A673 (cell line): Measurements from ENCODE around the gene YIF1A. TPM values are rescaled to one million over a fixed set of nuclear protein-coding genes. Genes with fewer than 3 reads are reported as not detected.

Experiments used
- BruUV-seq: library from RNA; stranded (reverse); fragments of 400-500 nt; replicated peaks from 2 replicates; lab custom pipeline; 2021; lab: Mats Ljungman, UMichigan
- CTCF ChIA-PET: fragments of 300-600 bp; sonication (Branson Sonifier 250); formaldehyde crosslinking; loops from one replicate; lab custom pipeline; 2022; ENCODE audit warnings: antibody characterized with exemption; lab: Charles Lee
- POLR2A ChIA-PET: fragments of 300-600 bp; sonication (Branson Sonifier 250); formaldehyde crosslinking; loops from one replicate; lab custom pipeline; 2022; ENCODE audit warnings: antibody characterized with exemption; ENCODE audit not compliant: low non-redundant PET; lab: Charles Lee
- DNase-seq: peaks from one replicate; pipeline ENCODE4 v3.0.0-alpha.2; 2015; ENCODE audit warnings: low spot score
- H3K27ac ChIP-seq: fragments of 200-600 bp; sonication (generic); 2 replicates; pipeline ENCODE4 v1.5.1; 2016; ENCODE audit warnings: mixed run types, low read depth, mild to moderate bottlenecking, mixed read lengths, antibody characterized with exemption, low read length; ENCODE audit not compliant: poor library complexity, severe bottlenecking
- H3K27me3 ChIP-seq: fragments of 200-600 bp; sonication (generic); replicated peaks from 2 replicates; pipeline ENCODE4 v1.6.1; 2017; ENCODE audit warnings: mixed run types, low read depth, mild to moderate bottlenecking, mixed read lengths, antibody characterized with exemption, low read length; ENCODE audit not compliant: insufficient read depth, poor library complexity
- H3K36me3 ChIP-seq: fragments of 200-600 bp; sonication (generic); 2 replicates; pipeline ENCODE4 v1.6.1; 2016; ENCODE audit warnings: mixed run types, mild to moderate bottlenecking, mixed read lengths, antibody characterized with exemption, low read length; ENCODE audit not compliant: insufficient read depth, poor library complexity, severe bottlenecking
- H3K4me1 ChIP-seq: fragments of 200-600 bp; sonication (generic); 2 replicates; pipeline ENCODE4 v1.6.1; 2017; ENCODE audit warnings: mixed run types, mild to moderate bottlenecking, mixed read lengths, antibody characterized with exemption, low read length; ENCODE audit not compliant: insufficient read depth, poor library complexity, severe bottlenecking
- H3K4me3 ChIP-seq: fragments of 200-600 bp; sonication (generic); 2 replicates; pipeline ENCODE4 v1.5.1; 2016; ENCODE audit warnings: low read depth, mixed run types, mild to moderate bottlenecking, mixed read lengths, low read length; ENCODE audit not compliant: poor library complexity, severe bottlenecking
- H3K9me3 ChIP-seq: fragments of 200-600 bp; sonication (generic); 2 replicates; pipeline ENCODE4 v1.6.1; 2016; ENCODE audit warnings: mixed run types, low read depth, mild to moderate bottlenecking, mixed read lengths, antibody characterized with exemption, low read length; ENCODE audit not compliant: poor library complexity, severe bottlenecking
- CTCF ChIP-seq: fragments of 300-800, 200-600 bp; sonication (generic); conservative IDR thresholded peaks from 2 replicates; pipeline ENCODE4 v1.5.1; 2017; ENCODE audit warnings: low read depth, mild to moderate bottlenecking, antibody characterized with exemption, low read length, moderate library complexity, mixed read lengths
- EZH2 ChIP-seq: fragments of 200-600 bp; sonication (generic); IDR thresholded peaks from 2 replicates; pipeline ENCODE4 v1.6.1; 2017; ENCODE audit warnings: borderline replicate concordance, low read depth, mild to moderate bottlenecking, mixed read lengths, antibody characterized with exemption, low read length; ENCODE audit not compliant: poor library complexity, severe bottlenecking
- intact Hi-C: fragments of 100-400 bp; cut with micrococcal nuclease; formaldehyde crosslinking; loops from one replicate; pipeline ENCODE4 v1.10.0; 2022; ENCODE audit not compliant: unreplicated experiment
- total RNA-seq: library from RNA; stranded (reverse); gene quantifications from 2 replicates; pipeline ENCODE4 v1.2.3, GENCODE V29; 2021

YIF1A gene
- total RNA-seq, 1 experiment from 2014 or later: 125 TPM

- peak; percentile 94 for DNase-seq
- Histone ChIP-seq H3K27ac (peak overlapping the region; percentile 96), H3K4me1 (peaks cover 13% of the 10 kb centered on the region), H3K4me3 (peak overlapping the region; percentile 81), H3K36me3 (peaks cover 33% of the 10 kb centered on the region), H3K9me3 (no peaks in the 10 kb centered on the region), H3K27me3 (no peaks in the 10 kb centered on the region)
- POLR2A ChIA-PET: interaction anchor here (0.6 to 0.7 kb wide), 2 partner anchors 14 to 97 kb away, joined by 3 to 6 read pairs; no protein-coding TSS in a partner anchor
- TF ChIP-seq EZH2 (no peak), CTCF (peak; percentile 30; the same call in 1 of the 2 replicates)
- intact Hi-C loops: no loop called here
- BruUV-seq: no TSS peak
- CTCF ChIA-PET: interaction anchor here (0.6 to 1.3 kb wide), 3 partner anchors 9 to 749 kb away, joined by 3 to 5 read pairs (median 4); no protein-coding TSS in a partner anchor
Observed at GRCh38 chr11:66267379-66268243, 21.3 kb downstream of the YIF1A start.

- peak overlapping the region; percentile 96 for H3K27ac ChIP-seq
- H3K4me1 ChIP-seq: peaks cover 13% of the 10 kb centered on the region
- intact Hi-C loops: no loop called here
- peaks cover 33% of the 10 kb centered on the region for H3K36me3 ChIP-seq
- POLR2A ChIA-PET: no interaction called here
- H3K4me3 ChIP-seq: peak overlapping the region; percentile 81
- H3K9me3 ChIP-seq: no peaks in the 10 kb centered on the region
- DNase-seq: no peak
- no peaks in the 10 kb centered on the region for H3K27me3 ChIP-seq
- CTCF ChIA-PET: interaction anchor here (1.1 to 1.3 kb wide), 3 partner anchors 9 to 16 kb away, joined by 3 to 5 read pairs (median 4); no protein-coding TSS in a partner anchor
- TF ChIP-seq CTCF (no peak), EZH2 (no peak)
- no TSS peak for BruUV-seq
Observed at GRCh38 chr11:66267039-66267378, 21.9 kb downstream of the YIF1A start.

- peak overlapping the region; percentile 96 for H3K27ac ChIP-seq
- ChIA-PET POLR2A (no interaction called here), CTCF (interaction anchor here (1.2 to 1.3 kb wide), 2 partner anchors 8 to 16 kb away, joined by 3 to 4 read pairs; no protein-coding TSS in a partner anchor)
- H3K9me3 ChIP-seq: no peaks in the 10 kb centered on the region
- peaks cover 13% of the 10 kb centered on the region for H3K4me1 ChIP-seq
- BruUV-seq: no TSS peak
- H3K36me3 ChIP-seq: peaks cover 33% of the 10 kb centered on the region
- peak overlapping the region; percentile 81 for H3K4me3 ChIP-seq
- DNase-seq: no peak
- no peak for TF ChIP-seq CTCF
- TF ChIP-seq EZH2: no peak
- H3K27me3 ChIP-seq: no peaks in the 10 kb centered on the region
- intact Hi-C loops: no loop called here
Observed at GRCh38 chr11:66266378-66267038, 22.4 kb downstream of the YIF1A start.
